Naive thymus-derived CD8-positive, alpha-beta T cell (primary cell): ENCODE measurements around the gene FSD2. TPM values are rescaled to one million over a fixed set of nuclear protein-coding genes. Genes with fewer than 3 reads are reported as not detected.

ENCODE experiments used
- ATAC-seq, 2 donors: fragments of 150-1000 bp; cut with Tn5 transposase in 1 of 2; sonication (Bioruptor Pico), chemical (Tn5 transposase) in 1 of 2; 1 replicate in 1 of 2; 2 replicates in 1 of 2; pipeline ENCODE4 v1.10.0; 2021; ENCODE audit warnings: mild to moderate bottlenecking in 2 of 2, moderate library complexity in 2 of 2
- POLR2A ChIA-PET: fragments of 350-600 bp; sonication (Branson Sonifier 250); formaldehyde crosslinking; loops from one replicate; lab custom pipeline; 2021; ENCODE audit warnings: antibody characterized with exemption; lab: Charles Lee
- DNase-seq, 10 donors: peaks; one replicate each; pipeline versions ENCODE4 v3.0.0 to v3.0.0-alpha.2; 2020 to 2022
- H3K27ac Mint-ChIP-seq, 10 donors: one replicate each; pipeline ENCODE4 v1.8.0; 2020 to 2022; ENCODE audit warnings: mild to moderate bottlenecking in 10 of 10, mixed read lengths in 10 of 10, moderate library complexity in 4 of 10, inconsistent platforms in 1 of 10
- H3K27me3 Mint-ChIP-seq, 5 donors: one replicate each; pipeline ENCODE4 v1.8.0; 2021 to 2022; ENCODE audit warnings: mixed read lengths in 5 of 5
- H3K36me3 Mint-ChIP-seq, 3 donors: one replicate each; pipeline ENCODE4 v1.8.0; 2020 to 2022; ENCODE audit warnings: mixed read lengths in 3 of 3, mild to moderate bottlenecking in 2 of 3, inconsistent platforms in 1 of 3
- H3K4me1 Mint-ChIP-seq, 4 donors: one replicate each; pipeline ENCODE4 v1.8.0; 2021 to 2022; ENCODE audit warnings: mixed read lengths in 4 of 4
- H3K4me3 Mint-ChIP-seq, 10 donors: one replicate each; pipeline ENCODE4 v1.8.0; 2020 to 2022; ENCODE audit warnings: mild to moderate bottlenecking in 10 of 10, mixed read lengths in 10 of 10, moderate library complexity in 6 of 10, inconsistent platforms in 1 of 10
- H3K9me3 Mint-ChIP-seq, 9 donors: one replicate each; pipeline ENCODE4 v1.8.0; 2020 to 2022; ENCODE audit warnings: mixed read lengths in 9 of 9, mild to moderate bottlenecking in 3 of 9, inconsistent platforms in 1 of 9, moderate library complexity in 1 of 9
- polyA plus RNA-seq, 3 donors: library from polyadenylated mRNA; unstranded; fragments of 300-500 nt; fragmentation: Illumina TruSeq; gene quantifications; one replicate each; pipeline ENCODE4 v1.2.3, GENCODE V29; 2021
- total RNA-seq, 8 experiments: library from RNA in 2 of 8; stranded (reverse) in 2 of 8; gene quantifications; one replicate each; pipeline ENCODE4 v1.2.3 and lab custom pipeline; 2021 to 2026

The FSD2 gene
- total and polyA plus RNA-seq, 5 experiments from 2014 or later = 0.08 to 0.17 TPM; not detected in 3

- Mint-ChIP-seq H3K4me1 (peaks cover 29 to 57% (median 52%) of the 10 kb centered on the region in 4 donors), H3K27me3 (no peaks in the 10 kb centered on the region), H3K27ac (peak overlapping the region; percentile 95 to 99 (median 98)), H3K9me3 (no peaks in the 10 kb centered on the region), H3K4me3 (peak overlapping the region; percentile 89 to 100 (median 100)), H3K36me3 (peaks cover 0 to 33% (median 11%) of the 10 kb centered on the region in 3 donors)
- DNase-seq = peak; percentile 66 to 88 (median 74)
- peak; percentile 97 to 98 for ATAC-seq
- POLR2A ChIA-PET = interaction anchor here (0.7 to 2.7 kb wide), 8 partner anchors 60 to 261 kb away, joined by 3 to 32 read pairs (median 5); partner anchors contain the start of genes C15orf40, RAMAC, RPS17 and WHAMM
Measured at GRCh38 chr15:82749951-82750830, 55.7 kb downstream of the FSD2 start.

- H3K27me3 Mint-ChIP-seq = no peaks in the 10 kb centered on the region
- POLR2A ChIA-PET = no interaction called here
- no peak for DNase-seq
- H3K4me1 Mint-ChIP-seq = peaks cover 26 to 44% (median 40%) of the 10 kb centered on the region in 4 donors
- peak overlapping the region in 5 of 10 donors; percentile 12 to 89 (median 43) for H3K4me3 Mint-ChIP-seq
- ATAC-seq = no peak
- peaks cover 0 to 15% (median 3%) of the 10 kb centered on the region in 3 donors for H3K36me3 Mint-ChIP-seq
- no peaks in the 10 kb centered on the region for H3K9me3 Mint-ChIP-seq
- H3K27ac Mint-ChIP-seq = peak overlapping the region in 3 of 10 donors; percentile 11 to 63 (median 62)
Measured at GRCh38 chr15:82748315-82748714, 57.6 kb downstream of the FSD2 start.

- DNase-seq (no peak), ATAC-seq (no peak)
- POLR2A ChIA-PET = no interaction called here
- Mint-ChIP-seq H3K9me3 (no peaks in the 10 kb centered on the region), H3K27me3 (no peaks in the 10 kb centered on the region), H3K36me3 (peaks cover 0 to 3% (median 0%) of the 10 kb centered on the region in 3 donors), H3K4me3 (no peak overlapping the region), H3K4me1 (peaks cover 0 to 7% (median 4%) of the 10 kb centered on the region in 4 donors), H3K27ac (peak overlapping the region in 1 of 10 donors; percentile 59)
Measured at GRCh38 chr15:82743810-82744209, 62.1 kb downstream of the FSD2 start.

- POLR2A ChIA-PET = interaction anchor here (0.6 kb wide), 1 partner anchor 140 kb away, joined by 3 read pairs; no protein-coding TSS in a partner anchor
- Mint-ChIP-seq H3K27me3 (no peaks in the 10 kb centered on the region), H3K36me3 (peaks cover 0 to 17% (median 2%) of the 10 kb centered on the region in 3 donors), H3K27ac (peak overlapping the region in 1 of 10 donors; percentile 43), H3K9me3 (no peaks in the 10 kb centered on the region), H3K4me3 (no peak overlapping the region), H3K4me1 (peaks cover 0 to 5% (median under 1%) of the 10 kb centered on the region in 4 donors)
- DNase-seq (no peak), ATAC-seq (no peak)
Measured at GRCh38 chr15:82742134-82742533, 63.7 kb downstream of the FSD2 start.

GRCh38 chr15:82739086-82739485 is 66.8 kb downstream of the FSD2 start:
- peaks cover 0 to 33% (median 4%) of the 10 kb centered on the region in 3 donors for H3K36me3 Mint-ChIP-seq
- H3K27me3 Mint-ChIP-seq = no peaks in the 10 kb centered on the region
- H3K9me3 Mint-ChIP-seq = no peaks in the 10 kb centered on the region
- ATAC-seq (no peak), DNase-seq (no peak)
- H3K27ac Mint-ChIP-seq = no peak overlapping the region
- POLR2A ChIA-PET = no interaction called here
- no peak overlapping the region for H3K4me3 Mint-ChIP-seq
- H3K4me1 Mint-ChIP-seq = peaks cover 0 to 5% (median under 1%) of the 10 kb centered on the region in 4 donors

- Mint-ChIP-seq H3K4me1 (peaks cover 0 to 5% (median 0%) of the 10 kb centered on the region in 4 donors), H3K36me3 (peaks cover 0 to 38% (median 9%) of the 10 kb centered on the region in 3 donors), H3K27me3 (no peaks in the 10 kb centered on the region), H3K27ac (no peak overlapping the region), H3K4me3 (no peak overlapping the region), H3K9me3 (no peaks in the 10 kb centered on the region)
- ATAC-seq (no peak), DNase-seq (no peak)
- POLR2A ChIA-PET = no interaction called here
Measured at GRCh38 chr15:82737975-82738374, 67.9 kb downstream of the FSD2 start.

GRCh38 chr15:82731527-82731926 is 74.3 kb downstream of the FSD2 start:
- no peak for DNase-seq
- POLR2A ChIA-PET = interaction anchor here (0.6 kb wide), 1 partner anchor 24 kb away, joined by 3 read pairs; no protein-coding TSS in a partner anchor
- no peaks in the 10 kb centered on the region for H3K4me1 Mint-ChIP-seq
- H3K27me3 Mint-ChIP-seq = no peaks in the 10 kb centered on the region
- no peak overlapping the region for H3K4me3 Mint-ChIP-seq
- H3K36me3 Mint-ChIP-seq = peaks cover 6 to 42% (median 33%) of the 10 kb centered on the region in 3 donors
- no peaks in the 10 kb centered on the region for H3K9me3 Mint-ChIP-seq
- no peak overlapping the region for H3K27ac Mint-ChIP-seq
- no peak for ATAC-seq

GRCh38 chr15:82730022-82730530 is 75.8 kb downstream of the FSD2 start:
- POLR2A ChIA-PET = no interaction called here

GRCh38 chr15:82726816-82727215 is 79.1 kb downstream of the FSD2 start:
- H3K9me3 Mint-ChIP-seq = peaks cover 0 to 4% (median 0%) of the 10 kb centered on the region in 9 donors
- H3K36me3 Mint-ChIP-seq = peaks cover 6 to 20% (median 14%) of the 10 kb centered on the region in 3 donors
- DNase-seq (no peak), ATAC-seq (no peak)
- peaks cover 0 to 8% (median 3%) of the 10 kb centered on the region in 5 donors for H3K27me3 Mint-ChIP-seq
- H3K4me3 Mint-ChIP-seq = no peak overlapping the region
- H3K27ac Mint-ChIP-seq = no peak overlapping the region
- no peaks in the 10 kb centered on the region for H3K4me1 Mint-ChIP-seq
- POLR2A ChIA-PET = no interaction called here

More at GRCh38 chr15:82730022-82730530, 75.8 kb downstream of the FSD2 start:
- H3K27me3 Mint-ChIP-seq = no peaks in the 10 kb centered on the region
- peaks cover 6 to 34% (median 32%) of the 10 kb centered on the region in 3 donors for H3K36me3 Mint-ChIP-seq
- peaks cover 0 to 2% (median 0%) of the 10 kb centered on the region in 9 donors for H3K9me3 Mint-ChIP-seq
- DNase-seq (no peak), ATAC-seq (no peak)
- no peaks in the 10 kb centered on the region for H3K4me1 Mint-ChIP-seq
- no peak overlapping the region for H3K4me3 Mint-ChIP-seq
- no peak overlapping the region for H3K27ac Mint-ChIP-seq

GRCh38 chr15:82715003-82715402 is 90.9 kb downstream of the FSD2 start:
- peaks cover 0 to 20% (median 4%) of the 10 kb centered on the region in 3 donors for H3K36me3 Mint-ChIP-seq
- H3K27me3 Mint-ChIP-seq = peaks cover 3 to 50% (median 23%) of the 10 kb centered on the region in 5 donors
- no peak for ATAC-seq
- H3K4me3 Mint-ChIP-seq = no peak overlapping the region
- H3K9me3 Mint-ChIP-seq = peaks cover 0 to 35% (median 14%) of the 10 kb centered on the region in 9 donors
- POLR2A ChIA-PET = no interaction called here
- no peak overlapping the region for H3K27ac Mint-ChIP-seq
- DNase-seq = no peak
- peaks cover 0 to 5% (median 3%) of the 10 kb centered on the region in 4 donors for H3K4me1 Mint-ChIP-seq

- ATAC-seq = no peak
- H3K27ac Mint-ChIP-seq = no peak overlapping the region
- POLR2A ChIA-PET = interaction anchor here (0.6 kb wide), 1 partner anchor 175 kb away, joined by 4 read pairs; no protein-coding TSS in a partner anchor
- peaks cover 0 to 13% (median 4%) of the 10 kb centered on the region in 3 donors for H3K36me3 Mint-ChIP-seq
- H3K9me3 Mint-ChIP-seq = peaks cover 0 to 26% (median 11%) of the 10 kb centered on the region in 9 donors
- no peak overlapping the region for H3K4me3 Mint-ChIP-seq
- no peak for DNase-seq
- peaks cover 0 to 5% (median 3%) of the 10 kb centered on the region in 4 donors for H3K4me1 Mint-ChIP-seq
- peaks cover 2 to 51% (median 23%) of the 10 kb centered on the region in 5 donors for H3K27me3 Mint-ChIP-seq
Measured at GRCh38 chr15:82714016-82714415, 91.9 kb downstream of the FSD2 start.

- Mint-ChIP-seq H3K4me1 (peaks cover 0 to 5% (median 3%) of the 10 kb centered on the region in 4 donors), H3K27me3 (peaks cover 0 to 51% (median 23%) of the 10 kb centered on the region in 5 donors), H3K4me3 (peak overlapping the region in 3 of 10 donors; percentile 9 to 48 (median 18)), H3K27ac (no peak overlapping the region), H3K36me3 (peaks cover 0 to 4% (median 3%) of the 10 kb centered on the region in 3 donors), H3K9me3 (peaks cover 0 to 10% (median 3%) of the 10 kb centered on the region in 9 donors)
- DNase-seq (no peak), ATAC-seq (no peak)
- POLR2A ChIA-PET = no interaction called here
Measured at GRCh38 chr15:82712036-82712435, 93.8 kb downstream of the FSD2 start.
